ENCODE data around the gene LCNL1. TPM values are rescaled to one million over a fixed set of nuclear protein-coding genes. Genes with fewer than 3 reads are reported as not detected.

The LCNL1 gene
- total and polyA plus RNA-seq, 2 of the 13 experiments (the other 11 are each of a cell fraction or from before 2014, with no cell fraction given): not detected

DNA sequence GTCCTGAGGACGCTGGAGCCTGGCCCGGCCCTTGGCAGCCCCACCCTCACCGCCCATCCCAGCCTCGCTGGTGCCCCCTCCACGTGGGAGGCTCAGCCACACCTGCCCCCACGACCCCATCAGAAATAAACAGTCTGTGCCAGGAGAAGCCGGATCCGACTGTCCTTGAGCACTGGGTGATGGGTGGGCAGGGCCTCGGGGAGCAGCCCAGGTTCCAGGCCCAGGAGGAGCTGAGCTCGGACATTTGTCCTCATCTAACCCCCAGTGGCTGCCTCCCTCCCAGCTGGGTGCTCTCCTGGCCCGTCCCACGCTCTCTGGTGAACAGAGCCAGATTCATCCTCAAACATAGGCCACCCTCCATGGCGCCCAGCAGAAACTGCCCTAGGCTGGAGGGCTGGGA lies 10.1 kb upstream of the LCNL1 start:
- TF ChIP-seq ZNF772 (CRISPR knock-in tag; IDR thresholded peaks at IDR 0.05) (no peak), ZBTB49 (CRISPR knock-in tag; IDR thresholded peaks at IDR 0.05; ENCODE audit: borderline replicate concordance) (no peak), ZNF839 (CRISPR knock-in tag; IDR thresholded peaks at IDR 0.05; ENCODE audit: borderline replicate concordance) (no peak), TGIF2 (CRISPR knock-in tag; IDR thresholded peaks at IDR 0.05) (no peak), HMG20B (CRISPR knock-in tag; conservative IDR thresholded peaks at IDR 0.05) (no peak), IKZF4 (CRISPR knock-in tag; IDR thresholded peaks at IDR 0.05; ENCODE audit: borderline replicate concordance, low read depth, not compliant biosample characterization) (no peak), KAT7 (CRISPR knock-in tag; IDR thresholded peaks at IDR 0.05; ENCODE audit: borderline replicate concordance) (no peak)
- TF ChIP-seq, protein P1, sequence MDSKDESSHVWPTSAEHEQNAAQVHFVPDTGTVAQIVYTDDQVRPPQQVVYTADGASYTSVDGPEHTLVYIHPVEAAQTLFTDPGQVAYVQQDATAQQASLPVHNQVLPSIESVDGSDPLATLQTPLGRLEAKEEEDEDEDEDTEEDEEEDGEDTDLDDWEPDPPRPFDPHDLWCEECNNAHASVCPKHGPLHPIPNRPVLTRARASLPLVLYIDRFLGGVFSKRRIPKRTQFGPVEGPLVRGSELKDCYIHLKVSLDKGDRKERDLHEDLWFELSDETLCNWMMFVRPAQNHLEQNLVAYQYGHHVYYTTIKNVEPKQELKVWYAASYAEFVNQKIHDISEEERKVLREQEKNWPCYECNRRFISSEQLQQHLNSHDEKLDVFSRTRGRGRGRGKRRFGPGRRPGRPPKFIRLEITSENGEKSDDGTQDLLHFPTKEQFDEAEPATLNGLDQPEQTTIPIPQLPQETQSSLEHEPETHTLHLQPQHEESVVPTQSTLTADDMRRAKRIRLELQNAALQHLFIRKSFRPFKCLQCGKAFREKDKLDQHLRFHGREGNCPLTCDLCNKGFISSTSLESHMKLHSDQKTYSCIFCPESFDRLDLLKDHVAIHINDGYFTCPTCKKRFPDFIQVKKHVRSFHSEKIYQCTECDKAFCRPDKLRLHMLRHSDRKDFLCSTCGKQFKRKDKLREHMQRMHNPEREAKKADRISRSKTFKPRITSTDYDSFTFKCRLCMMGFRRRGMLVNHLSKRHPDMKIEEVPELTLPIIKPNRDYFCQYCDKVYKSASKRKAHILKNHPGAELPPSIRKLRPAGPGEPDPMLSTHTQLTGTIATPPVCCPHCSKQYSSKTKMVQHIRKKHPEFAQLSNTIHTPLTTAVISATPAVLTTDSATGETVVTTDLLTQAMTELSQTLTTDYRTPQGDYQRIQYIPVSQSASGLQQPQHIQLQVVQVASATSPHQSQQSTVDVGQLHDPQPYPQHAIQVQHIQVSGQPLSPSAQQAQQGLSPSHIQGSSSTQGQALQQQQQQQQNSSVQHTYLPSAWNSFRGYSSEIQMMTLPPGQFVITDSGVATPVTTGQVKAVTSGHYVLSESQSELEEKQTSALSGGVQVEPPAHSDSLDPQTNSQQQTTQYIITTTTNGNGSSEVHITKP (CRISPR knock-in tag; IDR thresholded peaks at IDR 0.05; ENCODE audit: low read depth): no peak
- H3K9me3 ChIP-seq (ENCODE audit: low read length): no peaks in the 10 kb centered on the region
- DNase-seq (ENCODE audit: low spot score) (no peak), FAIRE-seq (no peak), ATAC-seq (no peak)
- H3K4me3 ChIP-seq (replicated peaks in 1 of 3; ENCODE audit: insufficient read depth in 1 of 3, low read depth in 2 of 3, low read length in 3 of 3): no peak overlapping the region
- intact Hi-C loops (cut with micrococcal nuclease; ENCODE audit: unreplicated experiment) (no loop called here), in situ Hi-C loops (cut with HindIII; ENCODE audit: extremely low pct_ligation_motif_present, low pct_unique_long_range_greater_than_20kb) (no loop called here)
- H3K4me2 ChIP-seq (ENCODE audit: low read depth, low read length): no peak overlapping the region
- H4K20me1 ChIP-seq (ENCODE audit: insufficient read depth, low read length): no peaks in the 10 kb centered on the region
- no peak overlapping the region for H3K27ac ChIP-seq (ENCODE audit: extremely low read length, insufficient read depth, low read length)
- BruUV-seq (replicated peaks): no TSS peak
- no peaks in the 10 kb centered on the region for H3K79me2 ChIP-seq (ENCODE audit: insufficient read depth, low read length)
- no peak overlapping the region for H3K9ac ChIP-seq (ENCODE audit: insufficient read depth, low read depth, low read length)
- H3K27me3 ChIP-seq (ENCODE audit: control insufficient read depth in 1 of 2, insufficient read depth in 2 of 2, low read length in 2 of 2): peaks cover 32 to 84% of the 10 kb centered on the region in 2 experiments
- WGBS (ENCODE audit: low lambda C conversion rate): 6% methylated on average over 5 of the region's 13 CpGs
- ChIA-PET POLR2A (interaction anchor here (1.4 to 1.5 kb wide), 2 partner anchors 11 to 19 kb away, joined by 3 read pairs; partner anchors contain the start of gene PAXX), CTCF (ENCODE audit: low intra/inter-chr PET ratio, low total read pairs) (no interaction called here)
- H3K36me3 ChIP-seq (replicated peaks in 1 of 2; ENCODE audit: control insufficient read depth in 1 of 2, insufficient read depth in 2 of 2, low read length in 2 of 2): no peaks in the 10 kb centered on the region
- no peak overlapping the region for H2AFZ ChIP-seq (ENCODE audit: low read length)
- H3K4me1 ChIP-seq (ENCODE audit: insufficient read depth, low read length): peaks cover 40% of the 10 kb centered on the region
